LNCAP (cell line): ENCODE data around the gene DKK1.

ENCODE experiments used
- TF ChIP-seq, protein P1 (sequence below): fragments of 450-650 bp; IDR thresholded peaks from 2 replicates; pipeline ENCODE4 v1.5.1; 2017; ENCODE audit warnings: mild to moderate bottlenecking

The DKK1 gene

DNA sequence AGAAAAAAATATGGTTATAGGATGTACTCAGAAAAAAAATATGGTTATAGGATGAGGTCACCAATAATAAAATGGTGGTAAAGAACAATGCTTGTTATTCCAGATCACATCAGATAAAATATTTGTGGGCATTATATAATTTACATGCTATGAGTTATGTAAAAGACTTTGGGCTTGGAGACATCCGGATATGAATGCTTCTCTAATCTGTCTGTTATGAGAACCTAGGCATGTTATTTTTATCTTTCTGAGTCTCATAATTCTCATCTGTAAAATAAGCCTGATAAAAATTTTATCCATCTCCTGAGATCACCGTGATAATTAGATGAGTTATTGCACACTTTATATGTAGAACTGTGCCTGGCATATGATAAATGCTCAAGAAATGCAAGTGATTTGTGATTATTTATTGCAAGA lies 37.8 kb downstream of the DKK1 start:
- TF ChIP-seq, protein P1, sequence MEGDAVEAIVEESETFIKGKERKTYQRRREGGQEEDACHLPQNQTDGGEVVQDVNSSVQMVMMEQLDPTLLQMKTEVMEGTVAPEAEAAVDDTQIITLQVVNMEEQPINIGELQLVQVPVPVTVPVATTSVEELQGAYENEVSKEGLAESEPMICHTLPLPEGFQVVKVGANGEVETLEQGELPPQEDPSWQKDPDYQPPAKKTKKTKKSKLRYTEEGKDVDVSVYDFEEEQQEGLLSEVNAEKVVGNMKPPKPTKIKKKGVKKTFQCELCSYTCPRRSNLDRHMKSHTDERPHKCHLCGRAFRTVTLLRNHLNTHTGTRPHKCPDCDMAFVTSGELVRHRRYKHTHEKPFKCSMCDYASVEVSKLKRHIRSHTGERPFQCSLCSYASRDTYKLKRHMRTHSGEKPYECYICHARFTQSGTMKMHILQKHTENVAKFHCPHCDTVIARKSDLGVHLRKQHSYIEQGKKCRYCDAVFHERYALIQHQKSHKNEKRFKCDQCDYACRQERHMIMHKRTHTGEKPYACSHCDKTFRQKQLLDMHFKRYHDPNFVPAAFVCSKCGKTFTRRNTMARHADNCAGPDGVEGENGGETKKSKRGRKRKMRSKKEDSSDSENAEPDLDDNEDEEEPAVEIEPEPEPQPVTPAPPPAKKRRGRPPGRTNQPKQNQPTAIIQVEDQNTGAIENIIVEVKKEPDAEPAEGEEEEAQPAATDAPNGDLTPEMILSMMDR = no peak

DNA sequence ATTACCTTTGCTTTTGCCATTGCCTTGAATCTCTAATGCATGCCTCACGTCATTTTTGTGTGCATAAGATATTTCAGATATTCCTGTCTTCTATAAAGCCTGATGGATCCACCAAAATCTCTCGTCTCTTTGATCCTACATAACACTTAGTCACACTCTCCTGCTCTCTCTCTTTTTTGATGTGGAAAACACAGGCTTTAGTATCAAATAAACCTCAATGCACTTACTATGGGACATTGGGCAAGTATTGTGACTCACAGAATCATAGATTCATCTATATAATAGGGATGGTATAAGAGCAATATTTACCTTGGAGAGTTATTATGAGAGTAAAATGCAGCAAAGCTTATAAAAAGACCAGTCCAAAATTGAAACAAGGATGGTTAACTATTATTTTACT lies 39.1 kb downstream of the DKK1 start:
- TF ChIP-seq, protein P1 = no peak

DNA sequence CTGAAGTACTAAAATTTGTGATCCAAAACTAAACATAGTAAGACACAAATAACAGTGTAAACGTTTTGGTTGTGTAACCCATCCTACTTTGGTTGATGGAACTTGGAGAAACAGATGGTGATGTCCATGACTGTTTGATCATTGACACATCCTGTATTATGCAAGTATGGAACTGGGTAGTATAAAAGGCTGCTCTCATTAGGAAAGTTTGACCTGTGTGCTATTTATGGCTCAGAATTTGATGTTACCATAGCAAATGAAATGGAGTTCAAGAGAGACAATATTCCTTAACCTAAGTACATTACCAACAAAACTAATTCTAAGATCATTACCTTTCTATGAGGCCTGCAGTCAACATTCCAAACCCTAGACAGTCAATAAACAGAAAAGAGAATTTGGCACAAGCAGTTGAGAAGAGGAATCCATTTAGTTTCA lies 39.9 kb downstream of the DKK1 start:
- TF ChIP-seq, protein P1 = no peak

DNA sequence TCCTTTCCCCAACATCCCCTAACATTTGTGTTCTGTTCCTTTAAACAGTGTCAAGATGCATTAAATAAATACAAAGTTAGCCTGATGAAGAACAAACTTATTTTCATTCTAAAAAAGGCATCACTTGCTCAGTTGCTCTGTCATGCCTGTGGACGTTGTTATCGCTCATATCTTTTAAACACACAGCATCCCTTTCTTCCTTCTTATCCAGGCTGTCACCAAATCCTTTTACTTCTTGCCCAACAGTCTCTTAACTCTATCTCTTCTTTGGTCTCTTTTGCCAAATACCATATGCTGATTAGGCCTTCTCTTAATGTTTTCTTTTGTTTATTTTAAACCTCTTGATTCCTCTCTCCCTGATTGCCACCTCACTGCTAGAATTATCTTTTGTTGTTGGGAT lies 43.9 kb downstream of the DKK1 start:
- TF ChIP-seq, protein P1 = no peak

DNA sequence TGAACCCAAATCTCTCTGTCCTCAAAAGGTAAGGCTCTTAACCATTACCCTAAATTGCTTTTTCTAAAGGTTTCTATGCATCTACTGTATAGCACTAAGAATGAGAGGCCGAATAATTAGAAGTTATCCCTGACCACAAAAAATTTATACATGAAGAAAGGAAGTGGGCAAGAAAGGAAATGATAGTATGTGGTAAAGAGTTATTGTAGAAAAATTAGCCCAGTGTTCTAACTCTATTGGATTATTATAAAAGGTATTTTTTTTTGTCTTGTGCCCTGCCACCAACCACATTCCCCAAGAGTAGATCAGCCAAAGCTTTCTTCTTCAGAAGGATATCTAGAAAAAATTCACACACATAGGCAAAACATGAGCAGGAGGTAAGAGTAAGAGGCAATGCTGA lies 45.4 kb downstream of the DKK1 start:
- TF ChIP-seq, protein P1 = no peak
